GM20431 (cell line): Measurements from ENCODE around the gene RPP30.

Experiments
- in situ Hi-C: fragments of 300-500 bp; cut with MseI, MboI; formaldehyde crosslinking; loops from one replicate; pipeline ENCODE4 v1.15.0; 2020; ENCODE audit warnings: low sequenced_read_pairs; ENCODE audit not compliant: unreplicated experiment

RPP30 gene

GRCh38 chr10:90871766-90872647, at the start of gene RPP30:
RPP30 (plus strand) TSS chr10:90871974; CDS start chr10:90871987, 13 bp downstream.
- in situ Hi-C loops: loop anchor here (25.0 kb wide), 1 partner anchor 110 kb away; no protein-coding TSS in a partner anchor

- in situ Hi-C loops: no loop called here
Measured at GRCh38 chr10:90822508-90822907, 49.3 kb upstream of the RPP30 start.

- in situ Hi-C loops: no loop called here
Measured at GRCh38 chr10:90832111-90832510, 39.7 kb upstream of the RPP30 start.

- in situ Hi-C loops: no loop called here
Measured at GRCh38 chr10:90834326-90834725, 37.4 kb upstream of the RPP30 start.

GRCh38 chr10:90837486-90837885, 34.3 kb upstream of the RPP30 start:
- in situ Hi-C loops: no loop called here

GRCh38 chr10:90842725-90843124, 29.0 kb upstream of the RPP30 start:
- in situ Hi-C loops: no loop called here

- in situ Hi-C loops: no loop called here
Measured at GRCh38 chr10:90845726-90846125, 26.0 kb upstream of the RPP30 start.

- in situ Hi-C loops: no loop called here
Measured at GRCh38 chr10:90846746-90847145, 25.0 kb upstream of the RPP30 start.

- in situ Hi-C loops: no loop called here
Measured at GRCh38 chr10:90847436-90847835, 24.3 kb upstream of the RPP30 start.

- in situ Hi-C loops: loop anchor here (25.0 kb wide), 1 partner anchor 88 kb away; no protein-coding TSS in a partner anchor
Measured at GRCh38 chr10:90849956-90850749, 21.6 kb upstream of the RPP30 start.

- in situ Hi-C loops: loop anchor here (25.0 kb wide), 1 partner anchor 93 kb away; no protein-coding TSS in a partner anchor
Measured at GRCh38 chr10:90855126-90855525, 16.6 kb upstream of the RPP30 start.

GRCh38 chr10:90856261-90856660, 15.5 kb upstream of the RPP30 start:
- in situ Hi-C loops: loop anchor here (25.0 kb wide), 1 partner anchor 94 kb away; no protein-coding TSS in a partner anchor

GRCh38 chr10:90856964-90857634, 14.7 kb upstream of the RPP30 start:
- in situ Hi-C loops: loop anchor here (25.0 kb wide), 1 partner anchor 95 kb away; no protein-coding TSS in a partner anchor

- in situ Hi-C loops: loop anchor here (25.0 kb wide), 1 partner anchor 96 kb away; no protein-coding TSS in a partner anchor
Measured at GRCh38 chr10:90857635-90858460, 13.9 kb upstream of the RPP30 start, which contains the start of gene HTR7. HTR7 (minus strand) TSS chr10:90858039; CDS start chr10:90857671, 368 bp downstream.

GRCh38 chr10:90858461-90858968, 13.3 kb upstream of the RPP30 start:
- in situ Hi-C loops: loop anchor here (25.0 kb wide), 1 partner anchor 96 kb away; no protein-coding TSS in a partner anchor

- in situ Hi-C loops: loop anchor here (25.0 kb wide), 1 partner anchor 97 kb away; no protein-coding TSS in a partner anchor
Measured at GRCh38 chr10:90859321-90859751, 12.4 kb upstream of the RPP30 start.

GRCh38 chr10:90860790-90861189, 11.0 kb upstream of the RPP30 start:
- in situ Hi-C loops: loop anchor here (25.0 kb wide), 1 partner anchor 98 kb away; no protein-coding TSS in a partner anchor

GRCh38 chr10:90862908-90863514, 8.8 kb upstream of the RPP30 start:
- in situ Hi-C loops: loop anchor here (25.0 kb wide), 1 partner anchor 101 kb away; no protein-coding TSS in a partner anchor
